Activated effector memory CD4-positive, alpha-beta T cell treated with anti-CD3 and anti-CD28 coated beads, Interleukin-2, amount 50 U/mL, for 16 hours (primary cell): ENCODE data around the gene MED9.

Source experiments
- DNase-seq: peaks from one replicate; pipeline ENCODE4 v3.0.0-alpha.2; 2020

The MED9 gene

GRCh38 chr17:17540278-17540906 lies 63.6 kb downstream of the MED9 start:
- no peak for DNase-seq

GRCh38 chr17:17540935-17541639 lies 64.3 kb downstream of the MED9 start:
- no peak for DNase-seq

- no peak for DNase-seq
These were observed 64.8 kb downstream of the MED9 start for GRCh38 chr17:17541640-17542001.
